OCI-LY1 (cell line): Measurements from ENCODE around the gene PRRC2A.
A peak's percentile ranks its signal among the peaks of the same experiment; 100 is the strongest.

Experiments
- H2AFZ ChIP-seq: fragments of 200-600 bp; sonication (generic), shearing (Covaris generic); 2 replicates; pipeline ENCODE4 v1.6.0; 2014; ENCODE audit warnings: antibody characterized with exemption, mild to moderate bottlenecking, low read length
- H3F3A ChIP-seq: fragments of 200-600 bp; sonication (generic), shearing (Covaris generic); 2 replicates; pipeline ENCODE4 v1.6.0; 2014; ENCODE audit warnings: mild to moderate bottlenecking, antibody characterized with exemption, low read length, moderate library complexity; ENCODE audit not compliant: insufficient read depth
- H3K27ac ChIP-seq: fragments of 200-600 bp; sonication (generic); 2 replicates; pipeline ENCODE4 v1.5.1; 2014; ENCODE audit warnings: low read length, mixed run types, mild to moderate bottlenecking, low read depth; ENCODE audit not compliant: poor library complexity, severe bottlenecking
- H3K27me3 ChIP-seq: fragments of 200-600 bp; sonication (generic); 2 replicates; pipeline ENCODE4 v1.6.0; 2014; ENCODE audit warnings: antibody characterized with exemption, mild to moderate bottlenecking, low read length, moderate library complexity; ENCODE audit not compliant: insufficient read depth
- H3K36me3 ChIP-seq: fragments of 200-600 bp; sonication (generic); 2 replicates; pipeline ENCODE4 v1.6.1; 2014; ENCODE audit warnings: mild to moderate bottlenecking, antibody characterized with exemption, low read length, moderate library complexity, mixed read lengths; ENCODE audit not compliant: insufficient read depth
- H3K4me1 ChIP-seq: fragments of 200-600 bp; sonication (generic); 2 replicates; pipeline ENCODE4 v1.5.1; 2014; ENCODE audit warnings: mild to moderate bottlenecking, low read length, moderate library complexity; ENCODE audit not compliant: insufficient read depth, severe bottlenecking
- H3K4me2 ChIP-seq: fragments of 200-600 bp; sonication (generic), shearing (Covaris generic); 2 replicates; pipeline ENCODE4 v1.6.1; 2014; ENCODE audit warnings: low read length
- H3K4me3 ChIP-seq: fragments of 200-600 bp; sonication (generic); 2 replicates; pipeline ENCODE4 v1.5.1; 2014; ENCODE audit warnings: low read length, low read depth, mild to moderate bottlenecking, mixed read lengths; ENCODE audit not compliant: poor library complexity, severe bottlenecking
- H3K79me2 ChIP-seq: fragments of 200-600 bp; shearing (Covaris generic); 2 replicates; pipeline ENCODE4 v1.6.1; 2016; ENCODE audit warnings: mixed run types, low read length, mixed read lengths; ENCODE audit not compliant: insufficient read depth
- H3K9ac ChIP-seq: fragments of 200-600 bp; sonication (generic), shearing (Covaris generic); 2 replicates; pipeline ENCODE4 v1.6.1; 2014; ENCODE audit warnings: mild to moderate bottlenecking, low read length, mixed read lengths
- H3K9me2 ChIP-seq: fragments of 200-600 bp; sonication (generic), shearing (Covaris generic); 2 replicates; pipeline ENCODE4 v1.6.1; 2014; ENCODE audit warnings: low read depth, mild to moderate bottlenecking, low read length, mixed read lengths
- H3K9me3 ChIP-seq: fragments of 200-600 bp; shearing (Covaris generic); 2 replicates; pipeline ENCODE4 v1.6.1; 2014; ENCODE audit warnings: low read length, mixed read lengths
- H4K20me1 ChIP-seq: fragments of 200-600 bp; sonication (generic), shearing (Covaris generic); 2 replicates; pipeline ENCODE4 v1.6.0; 2016; ENCODE audit warnings: mild to moderate bottlenecking, low read length; ENCODE audit not compliant: insufficient read depth
- EZH2 ChIP-seq: fragments of 200-600 bp; sonication (generic), shearing (Covaris generic); IDR thresholded peaks from 2 replicates; pipeline ENCODE4 v1.8.0; 2017; ENCODE audit warnings: borderline replicate concordance, mixed run types, mild to moderate bottlenecking, antibody characterized with exemption, low read length, moderate library complexity, mixed read lengths
- TF ChIP-seq, protein P1 (sequence below): fragments of 200-600 bp; sonication (generic), shearing (Covaris generic); IDR thresholded peaks from 2 replicates; pipeline ENCODE4 v1.5.1; 2017; ENCODE audit warnings: mild to moderate bottlenecking, antibody characterized with exemption, low read length, moderate library complexity, mixed read lengths

Gene PRRC2A

GRCh38 chr6:31585491-31585890, 35.0 kb upstream of the PRRC2A start:
- Histone ChIP-seq H2AFZ (no peak overlapping the region), H3K79me2 (no peaks in the 10 kb centered on the region), H3K36me3 (no peaks in the 10 kb centered on the region), H3K4me2 (no peak overlapping the region), H3K27ac (peak overlapping the region; percentile 96), H3K9ac (no peak overlapping the region; the same call in 1 of the 2 replicates), H3F3A (no peaks in the 10 kb centered on the region), H3K4me3 (no peak overlapping the region), H3K27me3 (no peaks in the 10 kb centered on the region), H3K4me1 (peaks cover 50% of the 10 kb centered on the region), H3K9me3 (no peaks in the 10 kb centered on the region), H3K9me2 (no peaks in the 10 kb centered on the region), H4K20me1 (no peaks in the 10 kb centered on the region)
- TF ChIP-seq EZH2 = no peak
- TF ChIP-seq, protein P1, sequence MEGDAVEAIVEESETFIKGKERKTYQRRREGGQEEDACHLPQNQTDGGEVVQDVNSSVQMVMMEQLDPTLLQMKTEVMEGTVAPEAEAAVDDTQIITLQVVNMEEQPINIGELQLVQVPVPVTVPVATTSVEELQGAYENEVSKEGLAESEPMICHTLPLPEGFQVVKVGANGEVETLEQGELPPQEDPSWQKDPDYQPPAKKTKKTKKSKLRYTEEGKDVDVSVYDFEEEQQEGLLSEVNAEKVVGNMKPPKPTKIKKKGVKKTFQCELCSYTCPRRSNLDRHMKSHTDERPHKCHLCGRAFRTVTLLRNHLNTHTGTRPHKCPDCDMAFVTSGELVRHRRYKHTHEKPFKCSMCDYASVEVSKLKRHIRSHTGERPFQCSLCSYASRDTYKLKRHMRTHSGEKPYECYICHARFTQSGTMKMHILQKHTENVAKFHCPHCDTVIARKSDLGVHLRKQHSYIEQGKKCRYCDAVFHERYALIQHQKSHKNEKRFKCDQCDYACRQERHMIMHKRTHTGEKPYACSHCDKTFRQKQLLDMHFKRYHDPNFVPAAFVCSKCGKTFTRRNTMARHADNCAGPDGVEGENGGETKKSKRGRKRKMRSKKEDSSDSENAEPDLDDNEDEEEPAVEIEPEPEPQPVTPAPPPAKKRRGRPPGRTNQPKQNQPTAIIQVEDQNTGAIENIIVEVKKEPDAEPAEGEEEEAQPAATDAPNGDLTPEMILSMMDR = peak; percentile 81

DNA sequence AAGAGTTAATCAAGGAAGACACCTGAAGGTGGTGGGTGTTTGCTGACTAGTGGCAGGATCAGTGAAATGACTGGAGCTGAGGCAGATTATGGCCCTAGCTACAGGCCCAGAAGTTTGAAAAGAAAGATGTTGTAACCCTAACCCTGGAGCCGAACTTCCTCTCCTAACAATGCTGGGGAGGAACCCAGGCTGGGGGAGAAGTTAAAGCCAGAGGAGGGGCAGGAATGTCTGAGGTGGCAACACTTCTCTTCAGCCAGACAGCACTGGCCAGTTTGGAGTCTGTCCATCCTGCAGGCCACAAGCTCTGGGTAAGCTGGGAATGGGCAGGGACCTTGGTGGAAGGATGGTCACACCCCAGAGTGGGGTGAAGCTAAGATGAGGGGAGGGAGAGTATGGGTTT, 34.5 kb upstream of the PRRC2A start, which contains the start of gene LST1:
LST1 (plus strand) TSS at position 270 of the 400 bp plus-strand sequence. CDS start 1,023 bp downstream, outside the sequence.
- Histone ChIP-seq H4K20me1 (no peaks in the 10 kb centered on the region), H3K4me2 (no peak within 1 kb of the TSS; the same call in 1 of the 2 replicates), H3F3A (no peaks in the 10 kb centered on the region), H3K9me3 (no peaks in the 10 kb centered on the region), H3K27me3 (no peaks in the 10 kb centered on the region), H3K9ac (no peak within 1 kb of the TSS; the same call in 1 of the 2 replicates), H3K36me3 (no peaks in the 10 kb centered on the region), H3K27ac (peak within 1 kb of the TSS; percentile 96), H3K9me2 (no peaks in the 10 kb centered on the region), H3K79me2 (no peaks in the 10 kb centered on the region), H3K4me3 (no peak within 1 kb of the TSS), H2AFZ (no peak within 1 kb of the TSS), H3K4me1 (peaks cover 48% of the 10 kb centered on the region)
- TF ChIP-seq EZH2 = no peak
- TF ChIP-seq, protein P1 = no peak

GRCh38 chr6:31586599-31587281, 33.8 kb upstream of the PRRC2A start:
- Histone ChIP-seq H3K4me3 (no peak overlapping the region), H3K27me3 (no peaks in the 10 kb centered on the region), H3K9ac (no peak overlapping the region; the same call in 1 of the 2 replicates), H3K9me3 (no peaks in the 10 kb centered on the region), H3F3A (no peaks in the 10 kb centered on the region), H3K4me2 (no peak overlapping the region), H3K4me1 (peaks cover 44% of the 10 kb centered on the region), H2AFZ (no peak overlapping the region), H3K79me2 (no peaks in the 10 kb centered on the region), H3K9me2 (no peaks in the 10 kb centered on the region), H3K36me3 (no peaks in the 10 kb centered on the region), H3K27ac (no peak overlapping the region), H4K20me1 (no peaks in the 10 kb centered on the region)
- TF ChIP-seq, protein P1 = no peak
- TF ChIP-seq EZH2 = no peak
